GM21717 (cell line): ENCODE results near the gene CRLF2.
"Not testable (repeated sequence)": the region's sequence is repeated elsewhere in the genome, so short reads cannot be mapped to it uniquely, and the experiment has no call there.

Source experiments
- ATAC-seq: cut with Tn5 transposase; IDR thresholded peaks from one replicate; pipeline ENCODE4 v1.9.1; 2021; ENCODE audit warnings: mild to moderate bottlenecking, moderate library complexity; ENCODE audit not compliant: unreplicated experiment

CRLF2 gene

DNA sequence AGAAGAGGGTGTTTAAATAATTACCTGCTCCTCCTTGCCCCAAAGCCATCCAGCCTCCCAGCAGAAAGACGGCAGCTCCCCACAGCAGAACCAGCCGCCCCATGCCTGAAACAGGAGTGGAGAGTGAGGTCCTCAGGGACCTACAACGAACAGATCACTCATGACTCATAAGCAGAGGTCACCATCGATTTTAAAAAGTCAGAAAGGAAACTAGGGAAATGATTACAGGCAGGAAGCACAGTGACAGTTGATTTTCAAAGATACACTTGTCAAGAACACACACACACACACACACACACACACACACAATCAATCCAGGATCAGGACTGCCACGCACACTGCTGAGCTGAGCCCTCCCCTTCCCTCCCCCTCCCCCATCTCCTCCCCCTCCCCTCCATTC lies at the start of gene CRLF2:
CRLF2 (minus strand) TSS at position 118 of the 400 bp plus-strand sequence; CDS start at position 103, 15 bp downstream.
- no peak for ATAC-seq

DNA sequence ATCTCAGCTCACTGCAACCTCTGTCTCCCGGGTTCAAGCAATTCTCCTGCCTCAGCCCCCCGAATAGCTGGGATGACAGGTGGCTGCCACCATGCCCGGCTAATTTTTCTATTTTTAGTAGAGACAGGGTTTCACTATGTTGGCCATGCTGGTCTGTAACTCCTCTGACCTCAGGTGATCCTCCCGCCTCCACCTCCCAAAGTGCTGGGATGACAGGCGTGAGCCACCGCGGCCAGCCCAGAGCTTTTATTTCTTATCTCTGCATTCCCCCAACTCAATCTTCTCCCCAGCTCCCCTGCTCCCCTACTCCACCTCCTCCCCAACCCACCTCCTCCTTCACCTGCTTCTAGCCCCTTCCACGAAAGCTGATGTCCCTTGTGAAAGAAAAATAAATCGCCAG lies 49.3 kb upstream of the CRLF2 start:
- ATAC-seq: not testable (repeated sequence)

GRCh38 chrX:1261285-1261684 lies 48.8 kb upstream of the CRLF2 start:
- ATAC-seq: no peak

DNA sequence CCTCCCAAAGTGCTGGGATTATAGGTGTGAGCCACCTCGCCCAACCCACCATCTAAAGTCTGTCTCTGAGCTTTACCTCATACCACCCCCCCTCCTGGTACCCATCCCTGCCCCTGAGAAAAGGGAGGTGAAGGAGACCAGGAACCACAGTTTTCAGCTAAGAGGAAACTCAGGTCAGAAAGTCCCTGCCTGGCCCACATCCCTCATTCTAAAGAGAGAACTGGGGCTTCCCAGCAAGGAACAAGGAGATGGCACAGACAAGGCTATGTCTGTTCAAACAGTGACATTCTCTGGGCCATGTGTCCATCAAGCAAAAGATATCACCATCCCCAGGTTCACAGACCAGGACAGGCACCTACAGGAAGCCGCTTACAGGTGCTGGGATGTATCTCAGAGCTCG lies 40.4 kb upstream of the CRLF2 start:
- no peak for ATAC-seq

- no peak for ATAC-seq
Measured at GRCh38 chrX:1249101-1249887, 36.8 kb upstream of the CRLF2 start.

- ATAC-seq: no peak
Measured at GRCh38 chrX:1248331-1249061, 36.0 kb upstream of the CRLF2 start.

DNA sequence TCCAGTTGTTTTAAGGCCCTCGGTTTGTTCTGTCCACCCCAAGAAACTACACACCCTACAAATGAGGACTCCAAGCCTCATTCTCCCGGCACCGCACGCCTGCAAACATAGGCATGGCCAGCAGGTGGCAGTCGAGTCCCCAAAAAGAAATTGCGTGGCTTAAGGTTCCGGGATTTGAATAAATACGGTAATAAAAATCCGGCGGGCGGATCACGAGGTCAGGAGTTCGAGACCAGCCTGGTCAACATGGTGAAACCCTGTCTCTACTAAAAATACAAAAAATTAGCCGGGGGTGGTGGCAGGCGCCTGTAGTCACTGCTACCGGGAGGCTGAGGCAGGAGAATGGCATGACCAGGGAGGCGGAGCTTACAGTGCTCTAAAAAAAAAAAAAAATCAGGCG lies 34.4 kb upstream of the CRLF2 start:
- ATAC-seq: no peak

DNA sequence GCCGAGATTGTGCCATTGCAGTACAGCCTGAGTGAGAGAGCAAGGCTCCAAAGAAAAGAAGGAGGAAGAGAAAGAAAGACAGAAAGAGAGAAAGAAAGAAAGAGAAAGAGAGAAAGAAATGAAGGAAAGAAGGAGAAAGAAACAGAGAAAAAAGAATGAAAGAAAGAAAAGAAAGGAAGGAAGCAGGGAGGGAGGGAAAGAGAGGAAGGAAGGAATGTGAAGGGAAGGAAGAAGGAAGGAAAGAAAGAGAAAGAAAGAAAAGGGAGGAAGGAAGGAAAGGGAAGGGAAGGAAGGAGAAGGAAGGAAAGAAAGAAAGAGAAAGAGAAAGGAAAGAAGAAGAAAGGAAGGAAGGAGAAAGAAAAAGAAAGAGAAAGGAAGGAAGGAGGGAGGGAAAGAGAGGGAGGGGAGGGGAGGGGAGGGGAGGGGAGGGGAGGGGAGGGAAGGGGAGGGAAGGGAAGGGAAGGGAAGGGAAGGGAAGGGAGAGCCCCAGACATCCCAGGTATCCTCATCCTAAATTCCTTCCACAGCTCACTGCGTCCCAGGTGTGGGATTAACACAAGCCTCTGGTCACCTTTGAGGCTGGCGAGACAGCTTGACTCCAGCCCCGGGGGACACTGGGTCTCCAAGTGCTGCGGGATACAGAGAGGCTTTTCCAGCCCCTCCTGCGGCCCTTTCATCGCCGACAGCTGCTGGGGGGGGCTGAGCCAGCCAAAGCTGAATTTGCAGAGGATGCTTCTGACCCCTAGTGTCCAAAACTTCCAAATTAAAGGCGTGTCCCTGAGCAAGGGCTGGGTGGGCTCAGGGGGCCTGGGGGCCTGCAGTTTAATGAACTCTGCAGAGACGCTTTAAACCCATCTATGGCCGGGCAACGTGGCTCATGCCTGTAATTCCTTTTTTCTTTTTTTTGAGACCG lies 32.0 kb upstream of the CRLF2 start:
- ATAC-seq: no peak

DNA sequence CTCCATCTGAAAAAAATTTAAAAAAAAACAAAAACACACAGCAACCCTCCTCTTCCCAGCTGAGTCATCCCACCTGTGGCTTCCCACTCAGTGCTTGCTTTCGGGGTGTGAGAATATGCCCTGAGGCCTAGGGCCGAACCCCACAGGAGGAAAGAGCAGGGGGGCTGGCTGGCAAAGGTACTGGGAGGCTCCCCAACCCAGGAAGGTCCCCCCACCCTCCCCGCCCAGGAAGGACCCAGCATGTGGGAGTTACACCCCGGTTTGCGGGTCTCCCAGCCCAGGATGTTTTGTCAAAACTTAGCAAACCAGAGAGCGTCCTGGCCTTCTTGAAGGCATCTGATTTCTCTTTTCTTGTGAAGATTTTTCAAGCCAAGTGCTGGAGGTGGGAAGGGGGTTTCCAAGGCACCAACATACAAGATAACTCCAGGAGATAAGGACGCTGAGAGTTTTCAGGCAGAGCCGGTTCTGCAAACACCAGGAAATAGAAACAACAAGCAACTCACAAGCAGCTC lies 30.5 kb upstream of the CRLF2 start:
- no peak for ATAC-seq

DNA sequence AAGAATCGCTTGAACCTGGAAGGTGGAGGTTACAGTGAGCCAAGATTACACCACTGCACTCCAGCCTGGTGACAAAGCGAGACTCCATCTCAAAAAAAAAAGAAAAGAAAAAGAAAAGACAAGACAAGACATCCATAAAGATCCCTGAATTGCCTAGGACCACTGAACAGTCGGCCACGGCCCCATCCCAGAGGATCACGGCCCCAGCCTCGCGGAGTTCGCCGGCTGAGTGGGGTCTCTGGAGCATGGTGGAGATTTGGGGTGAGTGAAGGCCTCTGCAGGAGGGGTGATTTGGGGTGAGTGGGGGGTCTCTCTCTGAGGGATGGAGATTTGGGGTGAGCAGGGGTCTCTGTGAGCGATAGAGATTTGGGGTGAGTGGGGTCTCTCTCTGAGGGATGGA lies 28.1 kb upstream of the CRLF2 start:
- ATAC-seq: not testable (repeated sequence)

GRCh38 chrX:1239681-1240142 lies 27.3 kb upstream of the CRLF2 start:
- peak; percentile 90 for ATAC-seq

GRCh38 chrX:1231850-1232465 lies 19.5 kb upstream of the CRLF2 start:
- ATAC-seq: no peak

GRCh38 chrX:1228101-1228500 lies 15.7 kb upstream of the CRLF2 start:
- ATAC-seq: not testable (repeated sequence)

- ATAC-seq: no peak
Measured at GRCh38 chrX:1226249-1226648, 13.8 kb upstream of the CRLF2 start.

DNA sequence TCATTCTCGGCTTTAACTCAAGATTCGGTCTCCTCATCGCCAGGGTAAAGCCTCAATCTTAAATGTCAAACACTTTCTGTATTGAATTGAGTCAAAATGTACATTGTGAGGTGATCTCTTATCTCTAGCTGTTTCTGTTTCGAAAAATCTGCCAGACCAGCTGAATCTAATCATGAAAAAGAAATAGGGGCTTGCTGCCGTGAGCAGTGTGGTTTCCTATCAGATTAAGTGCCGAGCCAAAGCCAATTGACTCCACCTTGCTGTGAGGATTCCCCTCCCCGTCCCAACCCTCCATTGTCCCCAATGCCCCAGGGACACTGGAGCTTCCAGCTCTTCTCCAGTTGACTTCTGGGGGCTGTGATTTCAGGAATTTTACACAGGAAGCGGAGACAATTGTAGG lies 12.5 kb upstream of the CRLF2 start:
- ATAC-seq: no peak

- ATAC-seq: no peak
Measured at GRCh38 chrX:1223242-1223600, 10.8 kb upstream of the CRLF2 start.

GRCh38 chrX:1222531-1223241 lies 10.2 kb upstream of the CRLF2 start:
- ATAC-seq: no peak

- ATAC-seq: no peak
Measured at GRCh38 chrX:1221296-1221845, 8.9 kb upstream of the CRLF2 start.

GRCh38 chrX:1218286-1218685 lies 5.8 kb upstream of the CRLF2 start:
- ATAC-seq: no peak
